Gastroesophageal sphincter (tissue), 4 donors: Measurements from ENCODE around the gene TMEM167B. TPM values are rescaled to one million over a fixed set of nuclear protein-coding genes. Genes with fewer than 3 reads are reported as not detected.

Source experiments
- ATAC-seq: fragments of 150-250 bp; one replicate; pipeline ENCODE4 v1.9.1; 2016; ENCODE audit warnings: mild to moderate bottlenecking, moderate library complexity
- H3K27ac ChIP-seq, 4 donors: fragments of 200-600 bp; sonication (generic) in 3 of 4; 1 replicate in 3 of 4; 2 replicates in 1 of 4; pipeline ENCODE4 v1.5.1; 2016 to 2019
- H3K27me3 ChIP-seq: fragments of 200-600 bp; sonication (generic); one replicate; pipeline ENCODE4 v1.5.1; 2019
- H3K36me3 ChIP-seq, 2 donors: fragments of 200-600 bp; sonication (generic); one replicate each; pipeline ENCODE4 v1.5.1; 2019; ENCODE audit warnings: control low read depth in 1 of 2
- H3K4me1 ChIP-seq, 3 donors: fragments of 200-600 bp; sonication (generic); 1 replicate in 2 of 3; 2 replicates in 1 of 3; pipeline ENCODE4 v1.5.1; 2016 to 2019; ENCODE audit warnings: control low read depth in 2 of 3
- H3K4me3 ChIP-seq, 2 donors: fragments of 200-600 bp; sonication (generic); one replicate each; pipeline ENCODE4 v1.5.1; 2019; ENCODE audit warnings: mild to moderate bottlenecking in 1 of 2, moderate library complexity in 1 of 2
- H3K9me3 ChIP-seq, 3 donors: fragments of 200-600 bp; sonication (generic); one replicate each; pipeline ENCODE4 v1.5.1; 2017 to 2019; ENCODE audit warnings: control low read depth in 2 of 3
- CTCF ChIP-seq, 4 experiments: fragments of 200-600 bp in 2 of 4; fragments of 450-650 bp in 2 of 4; sonication (generic) in 1 of 4; IDR thresholded peaks; one replicate each; pipeline ENCODE4 v1.5.1; 2017 to 2019; ENCODE audit warnings: antibody characterized with exemption in 4 of 4, mild to moderate bottlenecking in 2 of 4, moderate library complexity in 2 of 4
- EP300 ChIP-seq: sonication (generic); formaldehyde crosslinking; IDR thresholded peaks from one replicate; pipeline ENCODE4 v1.6.1; 2017; ENCODE audit warnings: antibody characterized with exemption, mild to moderate bottlenecking
- POLR2A ChIP-seq, 2 donors: fragments of 450-650 bp; IDR thresholded peaks; one replicate each; pipeline ENCODE4 v1.6.1; 2017; ENCODE audit warnings: antibody characterized with exemption in 2 of 2, mild to moderate bottlenecking in 2 of 2, moderate library complexity in 1 of 2
- POLR2AphosphoS5 ChIP-seq: sonication (generic); formaldehyde crosslinking; IDR thresholded peaks from one replicate; pipeline ENCODE4 v1.6.1; 2017; ENCODE audit warnings: antibody characterized with exemption
- WGBS, 2 donors: methylation state at CpG; one replicate each; pipeline ENCODE4 v1.1.5; 2018; ENCODE audit warnings: low coverage in 1 of 2; 5-methylcytosine and 5-hydroxymethylcytosine counted together
- total RNA-seq, 4 donors: library from RNA; depleted of rRNA; stranded (reverse); fragments of >200 nt; gene quantifications; one replicate each; pipeline ENCODE4 v1.1.0, GENCODE V29; 2016

The TMEM167B gene
- total RNA-seq, 4 donors from 2014 or later: 29.3 to 42.3 (median 31.7) TPM

DNA sequence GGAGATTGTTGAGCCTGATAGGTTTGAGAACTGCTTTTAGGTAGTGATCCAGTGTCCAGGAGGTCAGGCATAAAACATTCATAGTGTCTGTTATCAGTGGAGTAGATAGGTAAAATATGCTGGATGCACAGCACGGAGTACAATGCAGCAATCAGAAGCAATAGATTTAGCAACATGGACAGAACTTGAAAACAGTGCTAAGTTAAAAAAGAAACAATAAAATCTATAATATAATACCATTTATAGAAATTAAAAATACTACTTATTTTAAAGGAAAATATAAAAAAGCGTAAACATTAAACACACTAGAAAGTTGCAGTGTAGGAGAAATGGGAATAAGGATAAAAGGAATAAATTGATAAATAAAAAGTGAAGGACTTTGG lies 11.3 kb upstream of the TMEM167B start:
- Histone ChIP-seq H3K36me3 (no peaks in the 10 kb centered on the region), H3K27ac (peak overlapping the region in 3 of 4 donors; percentile 53 to 60 (median 58)), H3K27me3 (no peaks in the 10 kb centered on the region), H3K4me3 (no peak overlapping the region), H3K9me3 (no peaks in the 10 kb centered on the region), H3K4me1 (peaks cover 0 to 22% (median 6%) of the 10 kb centered on the region in 3 donors)
- ATAC-seq: no peak
- TF ChIP-seq POLR2A (IDR thresholded peaks at IDR 0.05) (no peak), CTCF (IDR thresholded peaks at IDR 0.05) (no peak), POLR2AphosphoS5 (no peak), EP300 (no peak)
- WGBS, 2 donors: 93 to 100% methylated on average over 2 of the region's 2 CpGs

DNA sequence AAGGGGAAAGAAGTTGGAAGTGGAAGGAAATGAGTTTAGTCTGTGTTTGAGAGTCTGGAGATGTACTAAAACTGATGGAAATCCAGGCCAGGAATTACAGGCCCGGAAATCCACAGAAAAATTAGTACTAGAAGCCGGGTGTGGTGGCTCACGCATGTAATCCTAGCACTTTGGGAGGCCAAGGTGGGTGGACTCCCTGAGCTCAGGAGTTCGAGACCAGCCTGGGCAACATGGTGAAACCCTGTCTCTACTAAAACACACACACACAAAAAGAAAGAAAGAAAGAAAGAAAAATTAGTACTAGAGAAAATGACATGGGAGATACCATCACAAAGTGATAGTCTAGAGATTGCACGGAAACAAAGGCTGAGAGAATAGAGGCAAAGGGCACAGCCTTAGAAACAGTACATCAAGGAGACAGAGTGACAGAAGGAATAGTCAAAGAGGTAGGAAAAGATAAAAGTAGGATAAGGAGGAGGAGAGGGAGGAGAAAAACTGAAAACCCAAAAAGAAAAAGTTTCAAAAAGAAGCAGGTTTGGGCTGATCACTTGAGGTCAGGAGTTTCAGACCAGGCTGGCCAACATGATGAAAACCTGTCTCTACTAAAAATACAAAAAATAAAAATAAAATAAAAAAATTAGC lies 10.0 kb upstream of the TMEM167B start:
- Histone ChIP-seq H3K36me3 (no peaks in the 10 kb centered on the region), H3K4me1 (peaks cover 0 to 12% (median 0%) of the 10 kb centered on the region in 3 donors), H3K27me3 (no peaks in the 10 kb centered on the region), H3K4me3 (no peak overlapping the region), H3K9me3 (no peaks in the 10 kb centered on the region), H3K27ac (peak overlapping the region in 3 of 4 donors; percentile 57 to 60 (median 58))
- no peak for TF ChIP-seq POLR2A (IDR thresholded peaks at IDR 0.05)
- TF ChIP-seq EP300: no peak
- no peak for TF ChIP-seq CTCF (IDR thresholded peaks at IDR 0.05)
- no peak for TF ChIP-seq POLR2AphosphoS5
- ATAC-seq: no peak
- 74 to 90% methylated on average over 2 to 5 of the region's 5 CpGs for WGBS, 2 donors

- WGBS, 2 donors: 75 to 100% methylated on average over 2 to 3 of the region's 3 CpGs
These were observed 7.1 kb upstream of the TMEM167B start for GRCh38 chr1:109083501-109083900.

GRCh38 chr1:109083923-109084322 lies 6.6 kb upstream of the TMEM167B start:
- no peak for TF ChIP-seq EP300
- TF ChIP-seq POLR2A (IDR thresholded peaks at IDR 0.05): no peak
- no peak for TF ChIP-seq CTCF (IDR thresholded peaks at IDR 0.05)
- no peak for TF ChIP-seq POLR2AphosphoS5
- no peak for ATAC-seq
- Histone ChIP-seq H3K4me1 (peaks cover 0 to 9% (median 0%) of the 10 kb centered on the region in 3 donors), H3K27ac (no peak overlapping the region), H3K27me3 (no peaks in the 10 kb centered on the region), H3K4me3 (no peak overlapping the region), H3K36me3 (no peaks in the 10 kb centered on the region), H3K9me3 (no peaks in the 10 kb centered on the region)
- WGBS, 2 donors: no CpG with 5 or more reads among the region's 1 CpG

More at GRCh38 chr1:109083501-109083900, 7.1 kb upstream of the TMEM167B start:
- H3K9me3 ChIP-seq: no peaks in the 10 kb centered on the region
- H3K4me1 ChIP-seq: peaks cover 0 to 5% (median 0%) of the 10 kb centered on the region in 3 donors
- H3K27me3 ChIP-seq: no peaks in the 10 kb centered on the region
- H3K4me3 ChIP-seq: no peak overlapping the region
- no peak for TF ChIP-seq POLR2A (IDR thresholded peaks at IDR 0.05)
- ATAC-seq: no peak
- H3K36me3 ChIP-seq: no peaks in the 10 kb centered on the region
- H3K27ac ChIP-seq: peak overlapping the region in 1 of 4 donors; percentile 9

DNA sequence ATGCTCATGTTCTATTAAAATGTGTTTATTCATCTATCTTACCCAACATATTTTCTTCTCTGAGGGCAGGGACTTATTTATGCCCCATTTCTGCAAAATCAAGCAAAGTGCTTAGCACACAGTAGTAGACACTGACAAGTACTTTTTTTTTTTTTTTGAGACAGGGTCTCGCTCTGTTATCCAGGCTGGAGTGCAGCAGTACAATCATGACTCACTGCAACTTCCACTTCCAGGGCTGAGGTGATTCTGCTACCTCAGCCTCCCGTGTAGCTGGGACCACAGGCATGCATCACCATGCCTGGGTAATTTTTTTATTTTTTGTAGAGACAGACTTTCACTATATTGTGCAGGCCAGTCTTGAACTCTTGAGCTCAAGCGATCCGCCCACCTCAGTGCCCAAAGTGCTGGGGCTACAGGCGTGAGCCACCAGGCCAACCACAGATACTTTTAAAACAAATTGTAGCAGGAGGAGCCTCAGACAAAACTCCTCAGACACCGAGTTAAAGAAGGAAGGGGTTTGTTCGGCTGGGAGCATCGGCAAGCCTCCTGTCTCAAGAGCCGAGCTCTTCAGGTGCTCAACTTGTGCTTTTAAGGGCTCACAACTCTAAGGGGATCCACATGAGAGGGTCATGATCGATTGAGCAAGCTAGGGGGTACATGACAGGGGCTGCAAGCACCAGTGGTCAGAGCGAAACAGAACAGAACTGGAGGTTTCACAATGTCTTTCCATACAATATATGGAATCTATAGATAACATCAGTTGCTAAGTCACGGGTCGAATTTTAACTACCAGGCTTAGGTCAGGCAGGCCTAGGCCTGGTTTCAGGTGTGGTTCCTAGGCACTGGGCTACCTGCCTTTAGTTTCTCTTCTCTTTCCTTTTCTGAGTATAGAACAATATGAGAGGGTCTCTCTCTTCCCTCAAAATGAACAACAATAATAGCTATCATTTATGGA lies 5.7 kb upstream of the TMEM167B start:
- H3K9me3 ChIP-seq: no peaks in the 10 kb centered on the region
- H3K4me3 ChIP-seq: no peak overlapping the region
- H3K27ac ChIP-seq: no peak overlapping the region
- no peaks in the 10 kb centered on the region for H3K36me3 ChIP-seq
- H3K27me3 ChIP-seq: no peaks in the 10 kb centered on the region
- no peak for ATAC-seq
- WGBS, 2 donors: 75 to 83% methylated on average over 8 to 9 of the region's 13 CpGs
- H3K4me1 ChIP-seq: peaks cover 0 to 18% (median 0%) of the 10 kb centered on the region in 3 donors
- TF ChIP-seq EP300 (no peak), POLR2A (IDR thresholded peaks at IDR 0.05) (no peak), CTCF (IDR thresholded peaks at IDR 0.05) (no peak), POLR2AphosphoS5 (no peak)
